WTC11 (cell line): ENCODE results near the gene HIPK3. TPM values are rescaled to one million over a fixed set of nuclear protein-coding genes. Genes with fewer than 3 reads are reported as not detected.

Experiments used
- ATF2 ChIP-seq: sonication (generic); formaldehyde crosslinking; IDR thresholded peaks from 2 replicates; pipeline ENCODE4 v1.8.1; 2022; ENCODE audit warnings: low read depth, missing genetic modification reagents, borderline replicate concordance
- EMX1 ChIP-seq: fragments of 250-450 bp; sonication (Bioruptor Pico); IDR thresholded peaks from 2 replicates; pipeline ENCODE4 v1.8.0; 2021; ENCODE audit warnings: mild to moderate bottlenecking
- GABPB1 ChIP-seq: sonication (generic); formaldehyde crosslinking; IDR thresholded peaks from 2 replicates; pipeline ENCODE4 v1.8.1; 2023; ENCODE audit warnings: mild to moderate bottlenecking, missing genetic modification reagents
- GTF2I ChIP-seq: fragments of 250-450 bp; sonication (Bioruptor Pico); conservative IDR thresholded peaks from 2 replicates; pipeline ENCODE4 v1.4.0; 2021; ENCODE audit warnings: mild to moderate bottlenecking
- NFYB ChIP-seq: sonication (generic); formaldehyde crosslinking; conservative IDR thresholded peaks from 2 replicates; pipeline ENCODE4 v1.8.0; 2022; ENCODE audit warnings: low read depth, missing genetic modification reagents
- NR1H2 ChIP-seq: sonication (generic); formaldehyde crosslinking; IDR thresholded peaks from 2 replicates; pipeline ENCODE4 v1.9.0; 2021; ENCODE audit warnings: mild to moderate bottlenecking, moderate library complexity, missing genetic modification reagents
- PREB ChIP-seq: sonication (generic); formaldehyde crosslinking; IDR thresholded peaks from 2 replicates; pipeline ENCODE4 v1.8.1; 2022; ENCODE audit warnings: mild to moderate bottlenecking, missing genetic modification reagents, moderate library complexity, borderline replicate concordance
- PRRX2 ChIP-seq: fragments of 250-450 bp; sonication (Bioruptor Pico); IDR thresholded peaks from 2 replicates; pipeline ENCODE4 v1.8.0; 2021; ENCODE audit warnings: mild to moderate bottlenecking
- RELA ChIP-seq: sonication (generic); formaldehyde crosslinking; IDR thresholded peaks from 2 replicates; pipeline ENCODE4 v1.8.1; 2022; ENCODE audit warnings: missing genetic modification reagents, mild to moderate bottlenecking, borderline replicate concordance
- ZBTB43 ChIP-seq: sonication (generic); formaldehyde crosslinking; IDR thresholded peaks from 2 replicates; pipeline ENCODE4 v1.8.1; 2023; ENCODE audit warnings: mild to moderate bottlenecking, missing genetic modification reagents
- ZNF263 ChIP-seq: sonication (generic); formaldehyde crosslinking; IDR thresholded peaks from 2 replicates; pipeline ENCODE4 v1.8.1; 2022; ENCODE audit warnings: low read depth, mild to moderate bottlenecking, moderate library complexity, missing genetic modification reagents
- total RNA-seq: library from RNA; stranded (reverse); gene quantifications from 3 replicates; pipeline ENCODE4 v1.2.3, GENCODE V29; 2021
- TF ChIP-seq, protein P1 (sequence below): sonication (generic); formaldehyde crosslinking; IDR thresholded peaks from 2 replicates; pipeline ENCODE4 v1.8.0; 2022; ENCODE audit warnings: missing genetic modification reagents
- TF ChIP-seq, protein P2 (sequence below): fragments of 200-600 bp; IDR thresholded peaks from 2 replicates; pipeline ENCODE4 v1.8.0; 2022; ENCODE audit warnings: antibody characterized with exemption
- TF ChIP-seq, protein P3 (sequence below): sonication (generic); formaldehyde crosslinking; IDR thresholded peaks from 2 replicates; pipeline ENCODE4 v1.8.1; 2022; ENCODE audit warnings: low read depth, mild to moderate bottlenecking, moderate library complexity, missing genetic modification reagents, borderline replicate concordance
- TF ChIP-seq, protein P4 (sequence below): fragments of 250-450 bp; sonication (Bioruptor Pico); IDR thresholded peaks from 2 replicates; pipeline ENCODE4 v1.9.0; 2021; ENCODE audit warnings: mild to moderate bottlenecking
- TF ChIP-seq, protein P5 (sequence below): sonication (generic); formaldehyde crosslinking; IDR thresholded peaks from 2 replicates; pipeline ENCODE4 v1.8.0; 2023; ENCODE audit warnings: mild to moderate bottlenecking, missing genetic modification reagents
- TF ChIP-seq, protein P6 (sequence below): sonication (generic); formaldehyde crosslinking; IDR thresholded peaks from 2 replicates; pipeline ENCODE4 v1.8.1; 2023; ENCODE audit warnings: mild to moderate bottlenecking, missing genetic modification reagents

Gene HIPK3
- total RNA-seq, 1 experiment from 2014 or later = 24.1 TPM

DNA sequence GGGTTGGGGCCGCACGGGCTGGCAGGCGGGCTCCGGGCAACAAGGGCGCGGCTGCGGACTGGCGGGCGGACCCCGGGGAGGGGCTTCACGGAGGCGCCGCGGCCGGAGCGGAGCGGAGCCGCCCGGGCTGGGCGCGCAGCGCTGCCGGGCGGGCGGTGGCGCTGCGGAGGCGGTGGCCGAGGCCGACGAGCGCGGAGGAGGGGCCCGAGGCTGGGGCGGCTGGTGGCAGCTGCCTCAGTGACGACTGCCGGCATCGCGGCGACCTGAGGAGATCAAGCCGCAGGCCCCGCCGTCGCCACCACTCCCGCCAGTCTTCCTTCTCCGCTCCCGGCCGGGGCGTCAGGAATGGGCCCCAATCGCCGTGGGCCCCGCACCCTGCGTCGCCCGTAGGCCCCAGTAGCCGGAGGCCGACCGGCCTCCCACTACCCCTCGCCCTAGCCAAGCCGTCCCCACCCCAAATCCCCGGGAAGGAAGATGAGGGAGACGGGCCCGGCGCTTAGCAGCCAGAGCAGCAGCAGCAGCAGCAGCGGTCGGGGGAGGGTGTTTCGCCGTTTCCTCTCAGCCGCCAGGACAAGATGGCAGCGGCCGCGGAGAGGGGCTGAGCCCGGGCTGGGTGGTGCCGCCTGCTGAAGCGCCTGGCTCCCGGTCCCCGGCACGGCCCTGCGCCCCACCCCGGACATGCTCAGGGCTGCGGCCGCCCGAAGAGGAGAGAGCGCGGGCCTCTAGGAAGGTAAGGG, at the start of gene HIPK3 (continued):
- TF ChIP-seq, protein P1, sequence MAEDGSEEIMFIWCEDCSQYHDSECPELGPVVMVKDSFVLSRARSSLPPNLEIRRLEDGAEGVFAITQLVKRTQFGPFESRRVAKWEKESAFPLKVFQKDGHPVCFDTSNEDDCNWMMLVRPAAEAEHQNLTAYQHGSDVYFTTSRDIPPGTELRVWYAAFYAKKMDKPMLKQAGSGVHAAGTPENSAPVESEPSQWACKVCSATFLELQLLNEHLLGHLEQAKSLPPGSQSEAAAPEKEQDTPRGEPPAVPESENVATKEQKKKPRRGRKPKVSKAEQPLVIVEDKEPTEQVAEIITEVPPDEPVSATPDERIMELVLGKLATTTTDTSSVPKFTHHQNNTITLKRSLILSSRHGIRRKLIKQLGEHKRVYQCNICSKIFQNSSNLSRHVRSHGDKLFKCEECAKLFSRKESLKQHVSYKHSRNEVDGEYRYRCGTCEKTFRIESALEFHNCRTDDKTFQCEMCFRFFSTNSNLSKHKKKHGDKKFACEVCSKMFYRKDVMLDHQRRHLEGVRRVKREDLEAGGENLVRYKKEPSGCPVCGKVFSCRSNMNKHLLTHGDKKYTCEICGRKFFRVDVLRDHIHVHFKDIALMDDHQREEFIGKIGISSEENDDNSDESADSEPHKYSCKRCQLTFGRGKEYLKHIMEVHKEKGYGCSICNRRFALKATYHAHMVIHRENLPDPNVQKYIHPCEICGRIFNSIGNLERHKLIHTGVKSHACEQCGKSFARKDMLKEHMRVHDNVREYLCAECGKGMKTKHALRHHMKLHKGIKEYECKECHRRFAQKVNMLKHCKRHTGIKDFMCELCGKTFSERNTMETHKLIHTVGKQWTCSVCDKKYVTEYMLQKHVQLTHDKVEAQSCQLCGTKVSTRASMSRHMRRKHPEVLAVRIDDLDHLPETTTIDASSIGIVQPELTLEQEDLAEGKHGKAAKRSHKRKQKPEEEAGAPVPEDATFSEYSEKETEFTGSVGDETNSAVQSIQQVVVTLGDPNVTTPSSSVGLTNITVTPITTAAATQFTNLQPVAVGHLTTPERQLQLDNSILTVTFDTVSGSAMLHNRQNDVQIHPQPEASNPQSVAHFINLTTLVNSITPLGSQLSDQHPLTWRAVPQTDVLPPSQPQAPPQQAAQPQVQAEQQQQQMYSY (CRISPR knock-in tag) = no peak
- TF ChIP-seq RELA (CRISPR knock-in tag) (0 out of 2 replicates have a peak, but pooled peaks have one; percentile 49), ZBTB43 (CRISPR knock-in tag) (no peak), EMX1 (CRISPR knock-in tag) (no peak), PREB (no peak), GTF2I (no peak), GABPB1 (0 out of 2 replicates have a peak, but pooled peaks have one; percentile 37), PRRX2 (no peak), ATF2 (CRISPR knock-in tag) (no peak), ZNF263 (CRISPR knock-in tag) (no peak), NR1H2 (CRISPR knock-in tag) (no peak), NFYB (CRISPR knock-in tag) (no peak)
- TF ChIP-seq, protein P2, sequence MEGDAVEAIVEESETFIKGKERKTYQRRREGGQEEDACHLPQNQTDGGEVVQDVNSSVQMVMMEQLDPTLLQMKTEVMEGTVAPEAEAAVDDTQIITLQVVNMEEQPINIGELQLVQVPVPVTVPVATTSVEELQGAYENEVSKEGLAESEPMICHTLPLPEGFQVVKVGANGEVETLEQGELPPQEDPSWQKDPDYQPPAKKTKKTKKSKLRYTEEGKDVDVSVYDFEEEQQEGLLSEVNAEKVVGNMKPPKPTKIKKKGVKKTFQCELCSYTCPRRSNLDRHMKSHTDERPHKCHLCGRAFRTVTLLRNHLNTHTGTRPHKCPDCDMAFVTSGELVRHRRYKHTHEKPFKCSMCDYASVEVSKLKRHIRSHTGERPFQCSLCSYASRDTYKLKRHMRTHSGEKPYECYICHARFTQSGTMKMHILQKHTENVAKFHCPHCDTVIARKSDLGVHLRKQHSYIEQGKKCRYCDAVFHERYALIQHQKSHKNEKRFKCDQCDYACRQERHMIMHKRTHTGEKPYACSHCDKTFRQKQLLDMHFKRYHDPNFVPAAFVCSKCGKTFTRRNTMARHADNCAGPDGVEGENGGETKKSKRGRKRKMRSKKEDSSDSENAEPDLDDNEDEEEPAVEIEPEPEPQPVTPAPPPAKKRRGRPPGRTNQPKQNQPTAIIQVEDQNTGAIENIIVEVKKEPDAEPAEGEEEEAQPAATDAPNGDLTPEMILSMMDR = no peak
- TF ChIP-seq, protein P3, sequence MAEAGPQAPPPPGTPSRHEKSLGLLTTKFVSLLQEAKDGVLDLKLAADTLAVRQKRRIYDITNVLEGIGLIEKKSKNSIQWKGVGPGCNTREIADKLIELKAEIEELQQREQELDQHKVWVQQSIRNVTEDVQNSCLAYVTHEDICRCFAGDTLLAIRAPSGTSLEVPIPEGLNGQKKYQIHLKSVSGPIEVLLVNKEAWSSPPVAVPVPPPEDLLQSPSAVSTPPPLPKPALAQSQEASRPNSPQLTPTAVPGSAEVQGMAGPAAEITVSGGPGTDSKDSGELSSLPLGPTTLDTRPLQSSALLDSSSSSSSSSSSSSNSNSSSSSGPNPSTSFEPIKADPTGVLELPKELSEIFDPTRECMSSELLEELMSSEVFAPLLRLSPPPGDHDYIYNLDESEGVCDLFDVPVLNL (CRISPR knock-in tag) = no peak
- TF ChIP-seq, protein P4, sequence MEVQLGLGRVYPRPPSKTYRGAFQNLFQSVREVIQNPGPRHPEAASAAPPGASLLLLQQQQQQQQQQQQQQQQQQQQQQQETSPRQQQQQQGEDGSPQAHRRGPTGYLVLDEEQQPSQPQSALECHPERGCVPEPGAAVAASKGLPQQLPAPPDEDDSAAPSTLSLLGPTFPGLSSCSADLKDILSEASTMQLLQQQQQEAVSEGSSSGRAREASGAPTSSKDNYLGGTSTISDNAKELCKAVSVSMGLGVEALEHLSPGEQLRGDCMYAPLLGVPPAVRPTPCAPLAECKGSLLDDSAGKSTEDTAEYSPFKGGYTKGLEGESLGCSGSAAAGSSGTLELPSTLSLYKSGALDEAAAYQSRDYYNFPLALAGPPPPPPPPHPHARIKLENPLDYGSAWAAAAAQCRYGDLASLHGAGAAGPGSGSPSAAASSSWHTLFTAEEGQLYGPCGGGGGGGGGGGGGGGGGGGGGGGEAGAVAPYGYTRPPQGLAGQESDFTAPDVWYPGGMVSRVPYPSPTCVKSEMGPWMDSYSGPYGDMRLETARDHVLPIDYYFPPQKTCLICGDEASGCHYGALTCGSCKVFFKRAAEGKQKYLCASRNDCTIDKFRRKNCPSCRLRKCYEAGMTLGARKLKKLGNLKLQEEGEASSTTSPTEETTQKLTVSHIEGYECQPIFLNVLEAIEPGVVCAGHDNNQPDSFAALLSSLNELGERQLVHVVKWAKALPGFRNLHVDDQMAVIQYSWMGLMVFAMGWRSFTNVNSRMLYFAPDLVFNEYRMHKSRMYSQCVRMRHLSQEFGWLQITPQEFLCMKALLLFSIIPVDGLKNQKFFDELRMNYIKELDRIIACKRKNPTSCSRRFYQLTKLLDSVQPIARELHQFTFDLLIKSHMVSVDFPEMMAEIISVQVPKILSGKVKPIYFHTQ (CRISPR knock-in tag) = no peak
- TF ChIP-seq, protein P5, sequence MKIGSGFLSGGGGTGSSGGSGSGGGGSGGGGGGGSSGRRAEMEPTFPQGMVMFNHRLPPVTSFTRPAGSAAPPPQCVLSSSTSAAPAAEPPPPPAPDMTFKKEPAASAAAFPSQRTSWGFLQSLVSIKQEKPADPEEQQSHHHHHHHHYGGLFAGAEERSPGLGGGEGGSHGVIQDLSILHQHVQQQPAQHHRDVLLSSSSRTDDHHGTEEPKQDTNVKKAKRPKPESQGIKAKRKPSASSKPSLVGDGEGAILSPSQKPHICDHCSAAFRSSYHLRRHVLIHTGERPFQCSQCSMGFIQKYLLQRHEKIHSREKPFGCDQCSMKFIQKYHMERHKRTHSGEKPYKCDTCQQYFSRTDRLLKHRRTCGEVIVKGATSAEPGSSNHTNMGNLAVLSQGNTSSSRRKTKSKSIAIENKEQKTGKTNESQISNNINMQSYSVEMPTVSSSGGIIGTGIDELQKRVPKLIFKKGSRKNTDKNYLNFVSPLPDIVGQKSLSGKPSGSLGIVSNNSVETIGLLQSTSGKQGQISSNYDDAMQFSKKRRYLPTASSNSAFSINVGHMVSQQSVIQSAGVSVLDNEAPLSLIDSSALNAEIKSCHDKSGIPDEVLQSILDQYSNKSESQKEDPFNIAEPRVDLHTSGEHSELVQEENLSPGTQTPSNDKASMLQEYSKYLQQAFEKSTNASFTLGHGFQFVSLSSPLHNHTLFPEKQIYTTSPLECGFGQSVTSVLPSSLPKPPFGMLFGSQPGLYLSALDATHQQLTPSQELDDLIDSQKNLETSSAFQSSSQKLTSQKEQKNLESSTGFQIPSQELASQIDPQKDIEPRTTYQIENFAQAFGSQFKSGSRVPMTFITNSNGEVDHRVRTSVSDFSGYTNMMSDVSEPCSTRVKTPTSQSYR (CRISPR knock-in tag) = no peak
- TF ChIP-seq, protein P6, sequence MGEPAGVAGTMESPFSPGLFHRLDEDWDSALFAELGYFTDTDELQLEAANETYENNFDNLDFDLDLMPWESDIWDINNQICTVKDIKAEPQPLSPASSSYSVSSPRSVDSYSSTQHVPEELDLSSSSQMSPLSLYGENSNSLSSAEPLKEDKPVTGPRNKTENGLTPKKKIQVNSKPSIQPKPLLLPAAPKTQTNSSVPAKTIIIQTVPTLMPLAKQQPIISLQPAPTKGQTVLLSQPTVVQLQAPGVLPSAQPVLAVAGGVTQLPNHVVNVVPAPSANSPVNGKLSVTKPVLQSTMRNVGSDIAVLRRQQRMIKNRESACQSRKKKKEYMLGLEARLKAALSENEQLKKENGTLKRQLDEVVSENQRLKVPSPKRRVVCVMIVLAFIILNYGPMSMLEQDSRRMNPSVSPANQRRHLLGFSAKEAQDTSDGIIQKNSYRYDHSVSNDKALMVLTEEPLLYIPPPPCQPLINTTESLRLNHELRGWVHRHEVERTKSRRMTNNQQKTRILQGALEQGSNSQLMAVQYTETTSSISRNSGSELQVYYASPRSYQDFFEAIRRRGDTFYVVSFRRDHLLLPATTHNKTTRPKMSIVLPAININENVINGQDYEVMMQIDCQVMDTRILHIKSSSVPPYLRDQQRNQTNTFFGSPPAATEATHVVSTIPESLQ (CRISPR knock-in tag) = no peak
